WTC11 (cell line): Measurements from ENCODE around the gene NLRC4.

Experiments
- SMAD4 ChIP-seq: sonication (generic); formaldehyde crosslinking; IDR thresholded peaks from 2 replicates; pipeline ENCODE4 v1.8.0; 2022; ENCODE audit warnings: mild to moderate bottlenecking, missing genetic modification reagents
- TF ChIP-seq, protein P1 (sequence below): fragments of 200-600 bp; IDR thresholded peaks from 2 replicates; pipeline ENCODE4 v1.8.0; 2022; ENCODE audit warnings: antibody characterized with exemption
- TF ChIP-seq, protein P2 (sequence below): sonication (generic); formaldehyde crosslinking; IDR thresholded peaks from 2 replicates; pipeline ENCODE4 v1.8.1; 2023; ENCODE audit warnings: mild to moderate bottlenecking, missing genetic modification reagents, moderate library complexity

DNA sequence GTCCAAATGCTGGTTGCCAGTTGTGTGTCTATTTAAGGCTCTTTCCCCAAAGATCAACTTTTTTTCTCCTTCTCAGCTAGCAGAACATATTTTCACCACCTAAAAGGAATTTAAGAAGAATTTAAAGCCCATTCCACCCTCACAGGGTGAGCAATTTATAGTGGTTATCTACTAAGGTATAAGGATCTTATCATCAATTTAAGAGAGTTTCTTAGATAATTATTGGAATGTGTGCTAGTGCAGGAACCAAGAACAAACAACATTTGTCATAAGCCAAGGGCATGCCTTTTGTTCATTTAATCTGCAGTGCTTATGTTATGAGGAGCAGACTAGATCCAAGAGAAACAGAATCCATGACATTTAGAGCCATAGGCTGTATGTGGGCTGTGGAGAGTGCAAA is 37.2 kb downstream of the NLRC4 start:
- TF ChIP-seq SMAD4: no peak
- TF ChIP-seq, protein P1, sequence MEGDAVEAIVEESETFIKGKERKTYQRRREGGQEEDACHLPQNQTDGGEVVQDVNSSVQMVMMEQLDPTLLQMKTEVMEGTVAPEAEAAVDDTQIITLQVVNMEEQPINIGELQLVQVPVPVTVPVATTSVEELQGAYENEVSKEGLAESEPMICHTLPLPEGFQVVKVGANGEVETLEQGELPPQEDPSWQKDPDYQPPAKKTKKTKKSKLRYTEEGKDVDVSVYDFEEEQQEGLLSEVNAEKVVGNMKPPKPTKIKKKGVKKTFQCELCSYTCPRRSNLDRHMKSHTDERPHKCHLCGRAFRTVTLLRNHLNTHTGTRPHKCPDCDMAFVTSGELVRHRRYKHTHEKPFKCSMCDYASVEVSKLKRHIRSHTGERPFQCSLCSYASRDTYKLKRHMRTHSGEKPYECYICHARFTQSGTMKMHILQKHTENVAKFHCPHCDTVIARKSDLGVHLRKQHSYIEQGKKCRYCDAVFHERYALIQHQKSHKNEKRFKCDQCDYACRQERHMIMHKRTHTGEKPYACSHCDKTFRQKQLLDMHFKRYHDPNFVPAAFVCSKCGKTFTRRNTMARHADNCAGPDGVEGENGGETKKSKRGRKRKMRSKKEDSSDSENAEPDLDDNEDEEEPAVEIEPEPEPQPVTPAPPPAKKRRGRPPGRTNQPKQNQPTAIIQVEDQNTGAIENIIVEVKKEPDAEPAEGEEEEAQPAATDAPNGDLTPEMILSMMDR: no peak
- TF ChIP-seq, protein P2, sequence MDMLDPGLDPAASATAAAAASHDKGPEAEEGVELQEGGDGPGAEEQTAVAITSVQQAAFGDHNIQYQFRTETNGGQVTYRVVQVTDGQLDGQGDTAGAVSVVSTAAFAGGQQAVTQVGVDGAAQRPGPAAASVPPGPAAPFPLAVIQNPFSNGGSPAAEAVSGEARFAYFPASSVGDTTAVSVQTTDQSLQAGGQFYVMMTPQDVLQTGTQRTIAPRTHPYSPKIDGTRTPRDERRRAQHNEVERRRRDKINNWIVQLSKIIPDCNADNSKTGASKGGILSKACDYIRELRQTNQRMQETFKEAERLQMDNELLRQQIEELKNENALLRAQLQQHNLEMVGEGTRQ (CRISPR knock-in tag): no peak
